Measurements from ENCODE around the gene OPA3.

The OPA3 gene

DNA sequence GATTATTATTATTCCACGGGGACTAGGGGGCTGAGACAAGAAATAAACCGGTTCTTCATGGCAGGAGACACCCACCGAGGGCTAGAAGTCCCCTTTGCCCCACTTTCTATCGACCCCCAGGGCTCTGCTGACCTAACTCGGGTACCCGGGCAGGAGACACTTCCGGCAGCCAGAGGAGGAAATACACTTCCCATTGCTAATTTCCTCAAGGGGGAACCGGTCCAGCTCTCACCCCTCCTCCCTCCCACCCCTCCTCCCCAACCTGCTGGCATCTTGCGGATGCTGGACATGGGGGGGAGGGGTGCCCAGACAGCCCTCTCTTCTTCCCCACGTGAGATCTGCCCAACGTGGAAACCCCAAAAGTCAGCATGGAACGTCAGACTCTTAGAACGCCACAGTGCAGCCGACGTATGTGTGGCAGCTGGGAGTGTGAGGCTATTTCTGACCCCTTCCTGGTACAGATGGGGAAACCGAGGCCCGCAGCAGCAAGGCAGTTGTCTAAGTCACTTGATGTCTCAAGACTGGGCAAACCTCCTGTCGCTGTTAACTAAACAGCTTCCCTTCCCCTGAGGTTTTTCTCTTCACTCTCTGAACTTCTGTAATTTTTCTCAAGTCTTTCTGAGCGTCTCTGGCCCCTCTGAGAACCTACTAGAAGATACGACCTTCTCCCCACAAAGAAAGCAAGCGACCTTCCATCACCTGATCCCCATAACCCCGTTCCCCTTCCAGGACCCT, 13.8 kb upstream of the OPA3 start:
- in situ Hi-C loops (cut with MboI; ENCODE audit: low sequenced_read_pairs): no loop called here

GRCh38 chr19:45597425-45598111, 13.0 kb upstream of the OPA3 start:
- in situ Hi-C loops (cut with MboI; ENCODE audit: low sequenced_read_pairs): no loop called here

DNA sequence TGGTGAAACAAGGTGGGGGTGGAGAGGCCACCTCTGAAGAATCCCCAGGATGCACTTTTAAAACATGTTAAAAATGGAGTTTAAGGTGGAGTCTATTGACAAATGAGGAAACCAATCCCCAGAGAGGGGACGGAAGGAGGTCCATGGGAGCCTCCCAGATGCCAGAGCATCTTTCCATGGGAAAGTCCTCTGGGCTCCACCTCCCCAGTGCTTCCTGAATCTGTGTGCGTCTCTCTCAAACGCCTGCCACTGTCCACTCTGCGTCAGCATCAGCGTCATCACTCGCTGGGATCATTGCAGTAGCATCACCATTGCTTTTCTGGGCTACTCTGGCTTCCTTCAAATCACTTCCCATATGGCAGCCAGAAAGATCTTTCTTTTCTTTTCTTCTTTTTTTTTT, 11.2 kb upstream of the OPA3 start:
- in situ Hi-C loops (cut with MboI; ENCODE audit: low sequenced_read_pairs): no loop called here

GRCh38 chr19:45593520-45593919, 8.9 kb upstream of the OPA3 start:
- in situ Hi-C loops (cut with MboI; ENCODE audit: low sequenced_read_pairs): no loop called here

- in situ Hi-C loops (cut with MboI; ENCODE audit: low sequenced_read_pairs): no loop called here
Observed at GRCh38 chr19:45592366-45592765, 7.8 kb upstream of the OPA3 start.

GRCh38 chr19:45591638-45592005, 7.0 kb upstream of the OPA3 start:
- in situ Hi-C loops (cut with MboI; ENCODE audit: low sequenced_read_pairs): no loop called here

DNA sequence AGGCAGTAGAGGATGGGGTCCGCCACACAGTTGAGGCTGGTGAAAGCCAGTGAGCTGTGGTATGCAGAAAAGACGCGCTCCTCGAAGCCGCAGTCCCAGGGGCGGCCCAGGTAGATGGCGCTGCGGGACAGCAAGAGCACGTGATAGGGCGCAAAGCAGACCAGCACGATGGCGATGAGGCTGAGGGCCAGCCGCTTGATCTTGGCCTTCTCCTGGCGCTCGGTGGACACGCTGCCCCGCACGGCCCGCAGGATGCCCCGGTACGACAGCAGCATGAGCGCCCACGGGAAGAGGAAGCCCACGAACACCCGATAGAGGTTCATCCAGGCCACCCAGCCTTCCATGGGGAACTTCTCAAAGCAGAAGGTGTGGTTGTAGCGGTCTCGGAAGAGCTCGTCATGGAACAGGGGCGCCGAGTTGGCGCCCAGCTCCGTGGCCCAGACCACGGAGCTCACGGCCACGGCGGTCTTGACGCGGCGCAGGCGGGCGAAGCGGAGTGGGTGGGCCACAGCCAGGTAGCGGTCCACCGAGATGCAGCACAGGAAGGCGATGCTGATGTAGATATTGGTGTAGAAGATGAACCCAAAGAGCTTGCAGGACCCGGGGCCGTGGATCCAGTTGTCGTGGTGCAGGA, 6.5 kb upstream of the OPA3 start:
- in situ Hi-C loops (cut with MboI; ENCODE audit: low sequenced_read_pairs): no loop called here

DNA sequence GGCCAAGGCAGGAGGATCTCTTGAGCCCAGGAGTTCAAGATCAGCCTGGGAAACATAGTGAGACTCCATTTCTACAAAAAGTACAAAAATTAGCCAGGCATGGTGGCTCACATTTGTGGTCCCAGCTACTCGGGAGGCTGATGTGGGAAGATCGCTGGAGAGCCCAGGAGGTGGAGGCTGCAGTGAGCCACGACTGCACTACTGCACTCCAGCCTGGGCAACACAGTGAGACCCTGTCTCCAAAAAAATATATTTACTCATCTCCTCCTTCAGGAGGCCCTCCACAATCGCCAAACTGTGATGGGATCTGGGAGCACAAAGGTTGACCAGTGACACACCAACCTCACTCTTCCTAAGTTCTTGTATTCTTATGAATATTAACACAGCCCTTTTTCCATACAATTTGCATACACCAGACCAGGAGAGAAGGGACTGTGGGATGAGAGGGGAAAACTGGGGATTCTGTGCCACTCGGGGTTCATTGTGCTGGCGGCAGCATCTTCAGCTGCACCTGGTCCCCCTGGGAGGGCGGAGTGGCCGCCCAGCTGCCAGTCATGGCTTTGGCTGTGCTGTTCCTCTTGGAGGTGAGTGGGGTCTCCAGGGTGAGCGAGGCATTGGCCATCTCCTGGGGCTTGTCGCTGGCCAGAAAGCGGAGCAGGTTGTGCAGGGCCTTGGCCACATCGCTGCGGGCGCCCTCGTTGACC, 5.8 kb upstream of the OPA3 start:
- in situ Hi-C loops (cut with MboI; ENCODE audit: low sequenced_read_pairs): no loop called here

GRCh38 chr19:45589768-45590167, 5.2 kb upstream of the OPA3 start:
- in situ Hi-C loops (cut with MboI; ENCODE audit: low sequenced_read_pairs): no loop called here

GRCh38 chr19:45587873-45588272, 3.3 kb upstream of the OPA3 start:
- in situ Hi-C loops (cut with MboI; ENCODE audit: low sequenced_read_pairs): no loop called here

DNA sequence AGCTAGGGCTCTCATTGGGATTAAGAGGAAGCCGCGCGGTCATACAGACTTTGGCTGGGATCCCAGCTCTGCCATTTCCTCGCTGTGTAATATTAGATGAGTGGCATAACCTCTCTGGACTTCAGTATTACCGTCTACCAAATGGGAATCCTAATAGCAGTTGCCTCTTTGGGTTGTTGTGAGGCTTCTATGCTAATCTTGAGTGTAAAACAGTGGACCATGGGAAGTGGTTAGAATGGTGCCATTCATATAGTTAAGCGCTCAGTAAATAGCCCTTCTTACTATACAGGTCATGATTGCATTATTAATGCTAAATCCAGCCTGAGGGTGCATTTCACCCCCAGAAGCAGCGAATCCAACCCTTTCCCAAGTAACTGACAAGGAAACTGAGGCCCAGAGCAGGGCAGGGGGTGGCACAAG, 566 bp upstream of the OPA3 start:
- in situ Hi-C loops (cut with MboI; ENCODE audit: low sequenced_read_pairs): no loop called here

DNA sequence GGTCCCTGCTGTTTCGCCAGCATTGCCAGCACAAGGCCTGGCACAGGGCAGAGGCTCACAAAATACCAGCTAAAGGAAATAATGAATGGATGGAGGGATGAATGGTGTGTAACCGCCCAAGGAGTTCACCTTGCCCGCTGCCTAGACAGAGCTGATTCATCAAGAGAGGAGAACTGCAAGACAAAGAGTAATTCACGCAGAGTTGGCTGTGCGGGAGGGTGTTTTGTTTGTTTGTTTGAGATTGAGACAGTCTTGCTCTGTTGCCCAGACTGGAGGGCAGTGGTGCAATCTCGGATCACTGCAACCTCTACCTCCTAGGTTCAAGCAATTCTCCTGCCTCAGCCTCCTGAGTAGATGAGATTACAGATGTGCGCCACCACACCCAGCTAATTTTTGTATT, 3.0 kb downstream of the OPA3 start:
- in situ Hi-C loops (cut with MboI; ENCODE audit: low sequenced_read_pairs): no loop called here

DNA sequence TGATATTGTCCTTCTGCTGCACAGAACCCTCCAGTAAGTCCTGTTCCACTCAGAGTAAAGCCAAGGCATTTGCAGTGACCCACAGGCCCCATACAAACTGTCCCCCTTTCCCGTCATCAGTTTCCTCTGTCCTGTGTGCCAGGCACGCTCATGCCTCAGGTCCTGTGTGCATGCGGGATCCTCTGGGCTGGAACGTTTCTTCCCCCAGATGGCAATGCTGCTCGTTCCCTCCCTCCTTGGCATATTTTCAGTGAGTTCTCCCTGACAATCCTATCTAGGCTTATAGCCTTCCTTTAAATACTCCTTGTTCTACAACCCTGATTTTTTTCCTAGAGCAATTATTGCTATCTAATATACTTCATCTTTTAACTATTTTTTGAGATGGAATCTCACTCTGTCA, 5.7 kb downstream of the OPA3 start:
- in situ Hi-C loops (cut with MboI; ENCODE audit: low sequenced_read_pairs): no loop called here

GRCh38 chr19:45577111-45577905, 7.3 kb downstream of the OPA3 start:
- in situ Hi-C loops (cut with MboI; ENCODE audit: low sequenced_read_pairs): no loop called here

- in situ Hi-C loops (cut with MboI; ENCODE audit: low sequenced_read_pairs): no loop called here
Observed at GRCh38 chr19:45576682-45577081, 7.9 kb downstream of the OPA3 start.

- in situ Hi-C loops (cut with MboI; ENCODE audit: low sequenced_read_pairs): no loop called here
Observed at GRCh38 chr19:45575216-45575615, 9.4 kb downstream of the OPA3 start.

GRCh38 chr19:45574526-45574925, 10.1 kb downstream of the OPA3 start:
- in situ Hi-C loops (cut with MboI; ENCODE audit: low sequenced_read_pairs): no loop called here

DNA sequence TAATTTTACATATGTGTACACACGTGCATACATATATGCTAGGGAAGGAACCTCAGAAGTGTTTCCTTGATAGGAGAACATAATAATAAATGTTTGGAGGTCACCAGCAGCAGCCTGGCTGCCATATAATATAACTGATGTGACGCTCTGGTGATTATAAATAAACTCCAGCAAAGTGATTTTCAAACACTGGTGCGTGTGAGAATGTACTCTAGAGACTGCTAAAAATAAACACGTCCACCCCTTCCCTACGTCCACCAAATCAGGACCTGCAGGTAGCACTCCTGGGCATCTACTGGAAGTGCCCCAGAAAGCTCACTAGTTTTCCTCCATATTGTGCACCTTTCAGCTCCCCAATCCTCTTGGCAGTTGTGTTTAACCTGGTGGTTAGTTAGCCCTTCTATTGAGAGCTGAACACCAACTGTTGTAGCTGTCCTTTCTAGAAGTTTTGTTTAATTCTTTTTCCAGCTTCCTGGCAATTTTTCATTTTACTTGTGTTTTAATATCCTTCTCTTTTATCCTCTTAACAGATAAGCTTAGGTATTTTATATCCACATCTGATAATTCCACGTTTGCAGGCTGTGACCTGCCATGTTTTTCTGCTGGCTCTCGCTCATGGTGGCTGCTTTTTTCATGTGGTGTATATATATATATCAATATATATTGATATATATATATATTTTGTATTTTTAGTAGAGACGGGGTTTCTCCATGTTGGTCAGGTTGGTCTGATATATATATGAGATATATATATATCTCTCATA, 13.0 kb downstream of the OPA3 start:
- in situ Hi-C loops (cut with MboI; ENCODE audit: low sequenced_read_pairs): no loop called here

- in situ Hi-C loops (cut with MboI; ENCODE audit: low sequenced_read_pairs): no loop called here
Observed at GRCh38 chr19:45569619-45570421, 14.8 kb downstream of the OPA3 start.
